Activated CD4-positive, alpha-beta T cell treated with anti-CD3 and anti-CD28 coated beads for 36 hours (primary cell): Measurements from ENCODE around the gene SFXN3. TPM values are rescaled to one million over a fixed set of nuclear protein-coding genes. Genes with fewer than 3 reads are reported as not detected.

Source experiments
- ATAC-seq: fragments of 200-7000 bp; cut with Tn5 transposase; one replicate; pipeline ENCODE4 v1.10.0; 2021; ENCODE audit warnings: mild to moderate bottlenecking, moderate library complexity
- CTCF ChIA-PET: fragments of 350-600 bp; sonication (Branson Sonifier 250); formaldehyde crosslinking; loops from one replicate; lab custom pipeline; 2021; ENCODE audit warnings: antibody characterized with exemption; lab: Charles Lee
- POLR2A ChIA-PET: fragments of 350-600 bp; sonication (Branson Sonifier 250); formaldehyde crosslinking; loops from one replicate; lab custom pipeline; 2021; ENCODE audit warnings: antibody characterized with exemption, inconsistent platforms; lab: Charles Lee
- DNase-seq: peaks from one replicate; pipeline ENCODE4 v3.0.0-alpha.2; 2020
- H3K27ac Mint-ChIP-seq: one replicate; pipeline ENCODE4 v1.8.0; 2021; ENCODE audit warnings: mixed read lengths
- H3K27me3 Mint-ChIP-seq: one replicate; pipeline ENCODE4 v1.8.0; 2021; ENCODE audit warnings: mixed read lengths
- H3K36me3 Mint-ChIP-seq: one replicate; pipeline ENCODE4 v1.8.0; 2021; ENCODE audit warnings: low read depth, mixed read lengths
- H3K4me1 Mint-ChIP-seq: one replicate; pipeline ENCODE4 v1.8.0; 2021; ENCODE audit warnings: mixed read lengths
- H3K4me3 Mint-ChIP-seq: one replicate; pipeline ENCODE4 v1.8.0; 2021; ENCODE audit warnings: mild to moderate bottlenecking, moderate library complexity, mixed read lengths
- H3K9me3 Mint-ChIP-seq: one replicate; pipeline ENCODE4 v1.8.0; 2021; ENCODE audit warnings: low read depth, mixed read lengths
- intact Hi-C, 2 experiments: fragments of 100-400 bp; cut with DNase I in 1 of 2; cut with micrococcal nuclease in 1 of 2; formaldehyde crosslinking; loops; one replicate each; pipeline versions ENCODE4 v1.14.2 to v1.15.1; 2022 to 2024; cut with DNase I, micrococcal nuclease
- total RNA-seq, 2 experiments: library from RNA; stranded (reverse); gene quantifications; one replicate each; pipeline ENCODE4 v1.2.3, GENCODE V29; 2021

Gene SFXN3
- total RNA-seq, 2 experiments from 2014 or later: 30.0 to 37.7 TPM

DNA sequence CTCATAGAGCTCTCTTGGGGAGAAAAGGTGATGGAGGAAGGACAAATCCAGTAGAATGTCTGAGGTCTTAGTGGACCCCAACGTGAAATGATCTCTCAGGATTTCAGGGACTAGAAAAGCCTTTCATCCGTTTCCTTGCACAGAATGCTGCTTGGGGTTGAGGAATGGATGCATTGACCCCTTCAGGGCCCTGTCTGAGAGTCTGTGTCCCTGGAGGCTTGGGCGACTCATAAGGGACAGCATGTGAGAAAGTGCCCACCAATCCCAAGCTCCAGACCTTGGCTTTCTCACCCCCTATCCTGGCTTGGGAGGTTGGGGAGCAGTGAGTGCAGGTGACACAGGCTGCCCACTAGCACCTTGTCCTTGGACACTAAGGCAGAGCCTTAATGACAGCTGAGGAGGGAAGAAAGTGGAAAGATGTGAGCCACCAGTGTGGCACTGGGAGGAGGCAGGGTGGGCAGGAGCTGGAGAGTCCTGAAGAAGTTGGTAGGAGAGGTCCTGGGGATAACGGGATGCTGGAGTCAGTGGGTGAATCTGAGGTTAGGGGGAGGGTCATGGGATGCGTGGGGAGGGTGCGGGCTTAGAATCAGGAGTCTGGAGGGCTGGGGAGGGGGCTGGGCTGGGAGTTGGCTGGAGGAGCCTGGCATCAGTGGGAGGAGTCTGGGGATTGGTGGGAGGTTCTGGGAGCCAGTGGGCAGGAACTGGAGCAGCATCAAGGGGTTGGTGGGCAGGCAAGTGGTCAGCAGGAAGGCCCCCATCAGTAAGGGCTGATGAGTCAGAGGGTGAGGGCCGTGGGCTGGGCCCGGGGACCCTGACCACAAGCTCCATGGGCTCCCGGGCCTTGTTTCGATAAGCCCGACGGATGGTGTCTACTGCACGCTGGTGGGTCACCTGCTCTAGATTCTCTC is 22.9 kb upstream of the SFXN3 start:
- H3K4me3 Mint-ChIP-seq: no peak overlapping the region
- intact Hi-C loops: no loop called here
- ChIA-PET CTCF (interaction anchor here (0.6 to 2.2 kb wide), 5 partner anchors 10 to 162 kb away, joined by 3 to 10 read pairs (median 3); no protein-coding TSS in a partner anchor), POLR2A (no interaction called here)
- peaks cover 7% of the 10 kb centered on the region for H3K4me1 Mint-ChIP-seq
- H3K27me3 Mint-ChIP-seq: peaks cover under 1% of the 10 kb centered on the region
- no peaks in the 10 kb centered on the region for H3K36me3 Mint-ChIP-seq
- DNase-seq (no peak), ATAC-seq (no peak)
- H3K27ac Mint-ChIP-seq: no peak overlapping the region
- no peaks in the 10 kb centered on the region for H3K9me3 Mint-ChIP-seq

DNA sequence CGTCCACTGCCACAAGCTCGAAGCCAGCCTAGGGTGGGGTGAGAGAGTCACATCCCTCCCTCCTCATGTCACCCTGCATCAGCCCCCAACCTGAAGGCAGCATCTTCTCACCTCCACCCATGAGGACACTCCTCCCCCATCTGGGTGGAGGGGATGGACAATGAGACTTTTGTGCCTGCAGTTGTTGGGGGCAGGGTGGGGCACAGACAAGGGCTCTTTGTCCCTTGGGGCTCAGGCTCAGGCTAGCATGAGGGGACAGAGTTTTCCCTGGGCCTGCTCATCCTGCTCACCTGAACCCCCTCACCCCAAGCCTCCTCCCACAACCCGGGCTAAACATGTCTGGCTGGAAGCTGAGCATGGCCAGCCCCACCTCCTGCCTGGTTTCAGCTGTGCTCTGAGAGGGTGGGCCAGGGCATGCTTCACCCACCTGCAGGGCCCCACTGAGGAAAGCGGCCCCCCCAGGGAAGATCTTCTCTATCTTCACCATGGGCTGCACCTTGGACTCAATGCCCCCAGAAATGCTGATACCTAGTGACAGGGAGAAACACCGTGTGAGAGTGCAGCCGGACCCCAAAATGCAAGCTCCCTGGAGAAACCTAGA is 22.1 kb upstream of the SFXN3 start:
- H3K27me3 Mint-ChIP-seq: peaks cover 5% of the 10 kb centered on the region
- no peak overlapping the region for H3K4me3 Mint-ChIP-seq
- intact Hi-C loops: no loop called here
- H3K4me1 Mint-ChIP-seq: peaks cover 10% of the 10 kb centered on the region
- DNase-seq (no peak), ATAC-seq (no peak)
- ChIA-PET POLR2A (no interaction called here), CTCF (interaction anchor here (0.6 to 2.2 kb wide), 3 partner anchors 11 to 727 kb away, joined by 3 to 7 read pairs (median 4); no protein-coding TSS in a partner anchor)
- no peaks in the 10 kb centered on the region for H3K36me3 Mint-ChIP-seq
- no peak overlapping the region for H3K27ac Mint-ChIP-seq
- no peaks in the 10 kb centered on the region for H3K9me3 Mint-ChIP-seq

DNA sequence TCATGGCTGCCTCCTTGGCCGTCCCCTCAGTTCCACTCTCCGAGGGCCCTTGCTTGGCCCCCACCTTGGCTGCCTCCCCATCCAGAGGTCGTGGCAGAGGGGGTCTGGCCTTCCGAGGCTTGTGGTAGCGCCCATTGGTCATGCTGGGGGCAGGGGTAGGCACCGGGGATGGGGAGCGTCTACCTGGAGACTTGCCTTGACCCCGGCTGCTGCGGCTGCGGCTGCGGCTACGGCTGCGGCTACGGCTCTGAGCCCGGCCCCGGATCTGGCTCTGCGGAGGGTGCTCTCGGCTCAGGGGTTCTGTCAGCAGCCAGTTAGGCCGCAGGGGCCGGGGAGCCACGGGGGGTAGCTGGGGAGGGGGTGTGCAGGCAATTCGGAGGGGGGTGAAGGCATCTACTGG is 20.7 kb upstream of the SFXN3 start:
- intact Hi-C loops: loop anchor here in 1 of 2 experiments (5.0 to 10.0 kb wide), 2 partner anchors 54 to 448 kb away; partner anchors contain the start of gene KAZALD1
- DNase-seq: no peak
- ATAC-seq: no peak
- ChIA-PET CTCF (interaction anchor here (0.6 to 1.7 kb wide), 3 partner anchors 11 to 827 kb away, joined by 3 to 6 read pairs (median 4); partner anchors contain the start of gene LZTS2), POLR2A (no interaction called here)
- H3K9me3 Mint-ChIP-seq: no peaks in the 10 kb centered on the region
- H3K36me3 Mint-ChIP-seq: no peaks in the 10 kb centered on the region
- H3K27me3 Mint-ChIP-seq: peaks cover 9% of the 10 kb centered on the region
- no peak overlapping the region for H3K4me3 Mint-ChIP-seq
- H3K4me1 Mint-ChIP-seq: peaks cover 21% of the 10 kb centered on the region
- no peak overlapping the region for H3K27ac Mint-ChIP-seq

DNA sequence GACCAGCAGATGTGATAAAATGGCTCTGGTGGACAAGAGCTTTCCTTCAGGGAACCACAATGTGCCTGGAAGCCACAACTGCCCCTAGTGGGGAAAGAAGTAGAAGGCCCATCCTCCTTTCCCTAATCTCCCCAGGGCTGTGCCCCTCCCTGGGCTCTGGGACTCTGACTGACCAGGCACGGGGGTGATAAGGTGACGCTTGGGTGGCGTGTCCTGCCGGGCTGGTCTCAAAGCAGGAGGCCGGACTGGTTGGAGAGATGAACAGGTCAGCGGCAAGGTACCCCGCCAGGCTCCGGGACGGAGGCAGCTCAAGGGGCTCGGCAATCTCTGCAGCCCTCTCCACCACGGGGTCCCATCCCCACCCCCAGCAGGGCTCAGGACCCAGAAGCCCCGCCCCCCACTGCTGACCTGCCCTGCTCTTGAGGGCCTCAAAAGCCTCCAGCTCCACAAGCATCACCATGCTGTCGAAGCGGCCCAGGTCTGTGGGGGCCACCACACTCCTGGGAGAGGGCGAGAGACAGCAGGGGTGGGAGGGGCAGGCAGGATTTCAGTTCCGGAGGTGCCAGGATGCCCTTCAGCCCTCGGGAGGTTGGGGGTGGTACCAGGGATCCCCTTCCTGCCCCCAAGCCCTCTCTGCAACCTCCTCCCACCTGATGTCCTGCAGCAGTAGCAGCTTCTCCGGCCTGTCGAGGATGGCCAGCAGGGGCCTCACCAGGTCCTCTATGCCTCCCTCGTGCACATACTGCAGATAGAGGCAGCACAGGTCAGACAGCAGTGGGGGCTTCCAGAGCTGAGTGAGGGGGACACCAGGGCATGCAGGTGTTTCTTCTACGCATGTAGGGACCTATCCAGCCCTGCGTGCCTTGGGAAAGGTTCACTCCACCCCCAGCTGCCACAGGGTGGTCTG is 19.3 kb upstream of the SFXN3 start:
- ChIA-PET POLR2A (no interaction called here), CTCF (interaction anchor here (0.8 to 1.7 kb wide), 2 partner anchors 12 to 14 kb away, joined by 5 to 6 read pairs; partner anchors contain the start of gene LZTS2)
- Mint-ChIP-seq H3K4me3 (no peak overlapping the region), H3K9me3 (no peaks in the 10 kb centered on the region), H3K4me1 (peaks cover 22% of the 10 kb centered on the region), H3K27me3 (peaks cover 17% of the 10 kb centered on the region), H3K36me3 (no peaks in the 10 kb centered on the region), H3K27ac (no peak overlapping the region)
- ATAC-seq: no peak
- DNase-seq: no peak
- intact Hi-C loops: loop anchor here in 1 of 2 experiments (2.0 to 10.0 kb wide), 3 partner anchors 19 to 449 kb away; partner anchors contain the start of genes KAZALD1, PDZD7 and SFXN3

DNA sequence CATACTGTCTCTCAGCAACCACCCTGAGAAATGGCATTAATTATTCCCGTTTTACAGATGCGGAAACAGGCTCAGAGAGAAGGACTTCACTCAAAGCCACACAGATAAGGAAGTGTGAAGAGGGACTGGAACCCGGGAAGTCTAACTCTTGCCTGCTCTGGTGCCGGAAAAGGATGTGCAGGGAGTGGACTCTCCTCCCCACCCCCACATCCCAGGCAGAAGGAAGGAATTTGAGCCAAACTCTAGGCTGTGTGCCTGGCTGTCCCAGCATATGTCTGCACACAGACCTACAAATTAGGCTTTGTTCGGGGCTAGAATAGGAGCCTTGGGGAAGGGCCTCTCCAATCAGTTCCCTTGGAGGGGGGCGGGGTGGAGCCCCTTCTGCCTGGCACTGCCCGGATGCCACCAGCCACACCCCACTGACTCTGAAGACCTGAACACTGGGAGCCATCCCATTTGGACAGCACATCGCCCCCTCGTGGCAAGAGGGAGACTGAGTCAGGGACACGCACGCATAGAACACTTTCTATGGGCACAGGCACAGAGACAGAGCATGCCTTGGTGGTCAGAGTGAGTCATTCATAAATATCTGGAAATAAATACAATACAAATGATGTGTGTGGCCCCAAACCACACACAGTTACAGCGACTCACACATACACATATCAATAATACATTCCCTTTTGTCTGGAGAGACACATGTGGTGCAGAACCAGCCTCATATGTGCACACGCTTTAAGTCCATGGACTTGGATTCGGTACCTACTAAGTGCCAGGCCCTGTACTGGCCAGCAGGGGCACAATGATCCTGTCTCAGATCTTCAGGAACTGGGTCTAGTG is 18.3 kb upstream of the SFXN3 start:
- no peaks in the 10 kb centered on the region for H3K36me3 Mint-ChIP-seq
- H3K4me1 Mint-ChIP-seq: peaks cover 22% of the 10 kb centered on the region
- CTCF ChIA-PET: interaction anchor here (0.8 kb wide), 1 partner anchor 15 kb away, joined by 5 read pairs; no protein-coding TSS in a partner anchor
- no peaks in the 10 kb centered on the region for H3K9me3 Mint-ChIP-seq
- H3K27me3 Mint-ChIP-seq: peaks cover 25% of the 10 kb centered on the region
- DNase-seq (peak; percentile 90), ATAC-seq (peak; percentile 85)
- intact Hi-C loops: loop anchor here (1.0 to 10.0 kb wide), 5 partner anchors 18 to 450 kb away; partner anchors contain the start of genes PDZD7 (in 2 of the 2), SFXN3 (in 2 of the 2), KAZALD1 (in 1 of the 2) and SEMA4G (in 1 of the 2)
- POLR2A ChIA-PET: no interaction called here
- no peak overlapping the region for H3K27ac Mint-ChIP-seq
- H3K4me3 Mint-ChIP-seq: no peak overlapping the region

DNA sequence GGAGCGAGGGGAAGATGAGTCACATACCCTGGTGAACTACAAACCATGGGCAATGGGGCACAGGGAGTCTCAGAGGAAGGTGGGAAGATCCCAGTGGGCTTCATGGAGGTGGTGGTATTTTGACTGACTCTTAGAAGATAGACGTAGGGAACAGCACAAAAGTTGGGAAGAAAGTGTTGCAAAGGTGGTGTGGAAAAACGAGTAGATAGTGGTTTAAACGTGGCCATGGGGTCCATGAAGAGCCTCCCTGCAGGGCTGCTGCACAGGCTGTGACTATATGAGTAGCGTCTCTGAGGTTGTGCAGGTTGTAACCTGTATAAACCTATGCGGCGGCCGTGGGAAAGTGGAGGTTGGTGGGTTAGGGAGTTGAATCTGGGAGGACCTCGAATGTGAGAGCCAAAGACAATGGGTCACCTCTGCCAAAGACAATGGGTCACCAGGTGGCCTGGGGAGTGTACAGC is 17.6 kb upstream of the SFXN3 start:
- ATAC-seq: no peak
- Mint-ChIP-seq H3K36me3 (no peaks in the 10 kb centered on the region), H3K4me3 (no peak overlapping the region), H3K4me1 (peaks cover 22% of the 10 kb centered on the region), H3K27ac (no peak overlapping the region), H3K9me3 (no peaks in the 10 kb centered on the region), H3K27me3 (peaks cover 28% of the 10 kb centered on the region)
- intact Hi-C loops: loop anchor here (1.0 to 10.0 kb wide), 5 partner anchors 17 to 451 kb away; partner anchors contain the start of genes PDZD7 (in 2 of the 2), SFXN3 (in 2 of the 2), KAZALD1 (in 1 of the 2) and SEMA4G (in 1 of the 2)
- POLR2A ChIA-PET: no interaction called here
- DNase-seq: no peak
- CTCF ChIA-PET: interaction anchor here (0.6 to 7.2 kb wide), 7 partner anchors 11 to 137 kb away, joined by 3 to 73 read pairs (median 17); partner anchors contain the start of genes KAZALD1, LZTS2, PDZD7 and SFXN3

DNA sequence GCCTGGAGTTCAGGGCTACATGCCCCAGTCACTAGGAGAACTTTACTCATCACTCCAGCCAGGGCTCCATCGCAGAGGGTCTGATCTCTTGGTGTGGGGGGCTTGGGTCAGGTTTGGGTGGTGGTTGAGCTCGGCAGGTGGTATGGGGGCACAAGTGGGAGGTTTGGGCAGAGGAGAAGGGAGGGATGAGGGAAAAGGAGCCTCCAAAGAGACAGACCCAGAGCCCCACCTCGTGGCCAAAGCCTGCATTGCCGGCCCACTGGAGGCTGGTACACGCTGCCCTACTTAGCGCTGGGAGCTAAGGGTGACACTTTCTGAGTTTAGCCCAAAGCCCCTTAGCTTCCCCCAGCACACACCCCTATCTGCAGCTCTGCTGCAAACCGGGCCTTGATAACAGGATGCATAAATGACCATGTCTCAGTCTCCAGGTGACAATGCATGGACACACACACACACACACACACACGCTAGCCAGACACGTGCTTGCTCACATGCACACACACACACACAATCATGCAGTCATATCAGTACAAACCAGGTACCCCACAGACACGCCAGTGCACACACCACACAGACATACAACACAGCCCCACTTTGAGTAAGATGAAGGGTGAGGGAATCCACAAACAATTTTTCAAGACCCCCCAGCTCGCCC is 16.7 kb upstream of the SFXN3 start:
- peak; percentile 49 for ATAC-seq
- H3K27me3 Mint-ChIP-seq: peaks cover 31% of the 10 kb centered on the region
- intact Hi-C loops: loop anchor here (1.0 to 10.0 kb wide), 4 partner anchors 15 to 452 kb away; partner anchors contain the start of genes LZTS2 (in 2 of the 2) and KAZALD1 (in 1 of the 2)
- no peak overlapping the region for H3K4me3 Mint-ChIP-seq
- ChIA-PET CTCF (interaction anchor here (0.5 to 7.2 kb wide), 28 partner anchors 10 to 451 kb away, joined by 3 to 73 read pairs (median 5); partner anchors contain the start of genes KAZALD1, LZTS2, PDZD7 and SFXN3), POLR2A (no interaction called here)
- peaks cover 22% of the 10 kb centered on the region for H3K4me1 Mint-ChIP-seq
- H3K9me3 Mint-ChIP-seq: no peaks in the 10 kb centered on the region
- DNase-seq: peak; percentile 88
- H3K27ac Mint-ChIP-seq: peak overlapping the region; percentile 25
- H3K36me3 Mint-ChIP-seq: no peaks in the 10 kb centered on the region

DNA sequence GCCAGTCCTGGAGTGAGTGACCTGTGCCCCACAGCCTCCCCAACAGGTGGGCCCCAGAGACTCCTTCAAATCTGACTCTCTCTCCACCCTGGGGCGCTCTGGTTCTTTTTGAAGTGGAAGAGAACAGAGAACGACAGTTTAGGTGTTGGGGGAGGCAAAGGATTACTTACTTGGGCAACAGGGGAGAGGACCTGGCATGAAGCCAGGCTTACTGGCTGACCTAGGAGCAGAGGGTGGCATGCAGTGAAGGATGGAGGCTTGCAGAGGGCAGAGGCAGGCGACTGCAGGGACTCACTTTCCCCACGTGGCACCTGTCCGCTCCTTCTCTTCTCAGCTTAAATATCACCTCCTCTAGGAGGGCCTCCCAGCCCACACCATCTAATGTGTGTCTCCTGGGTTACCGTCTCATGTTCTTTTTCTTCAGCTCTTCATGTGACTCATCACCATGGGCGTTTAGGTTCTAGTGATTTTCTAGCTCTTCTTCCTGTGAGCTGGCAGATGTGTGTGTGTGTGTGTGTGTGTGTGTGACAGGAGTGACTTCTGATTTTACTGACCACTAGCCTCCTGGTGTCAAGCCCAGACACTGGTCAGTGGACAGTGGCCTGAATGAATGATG is 16.0 kb upstream of the SFXN3 start:
- ATAC-seq: no peak
- Mint-ChIP-seq H3K4me3 (no peak overlapping the region), H3K9me3 (no peaks in the 10 kb centered on the region), H3K36me3 (no peaks in the 10 kb centered on the region), H3K27me3 (peaks cover 34% of the 10 kb centered on the region), H3K27ac (no peak overlapping the region), H3K4me1 (peaks cover 22% of the 10 kb centered on the region)
- POLR2A ChIA-PET: no interaction called here
- DNase-seq: peak; percentile 48
- intact Hi-C loops: loop anchor here (1.0 to 10.0 kb wide), 4 partner anchors 16 to 453 kb away; partner anchors contain the start of genes LZTS2 (in 2 of the 2) and KAZALD1 (in 1 of the 2)
- CTCF ChIA-PET: interaction anchor here (0.5 to 7.2 kb wide), 30 partner anchors 10 to 452 kb away, joined by 3 to 73 read pairs (median 5); partner anchors contain the start of genes KAZALD1, LZTS2, PDZD7 and SFXN3

DNA sequence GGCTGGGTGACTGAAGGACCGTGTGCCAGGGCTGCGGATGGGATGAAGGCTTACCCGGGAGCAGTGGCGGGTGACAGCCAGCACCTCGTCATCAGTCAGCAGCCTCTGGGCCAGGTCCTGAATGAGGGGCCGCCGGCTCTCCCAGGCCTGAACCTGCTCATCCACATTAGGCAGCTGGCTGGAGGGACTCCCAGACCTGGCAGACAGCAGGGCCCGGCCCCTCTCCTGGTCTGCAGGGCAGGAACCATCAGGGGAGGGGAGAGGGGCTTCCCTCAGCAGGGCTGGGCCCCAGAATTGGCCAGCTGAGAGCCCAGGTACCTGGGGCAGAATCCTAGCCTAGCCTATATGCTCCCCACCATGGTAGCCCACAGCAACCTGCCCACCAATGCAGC is 15.5 kb upstream of the SFXN3 start:
- ATAC-seq (no peak), DNase-seq (no peak)
- ChIA-PET POLR2A (no interaction called here), CTCF (interaction anchor here (0.6 to 7.2 kb wide), 16 partner anchors 11 to 321 kb away, joined by 3 to 73 read pairs (median 9); partner anchors contain the start of genes KAZALD1, LZTS2, PDZD7 and SFXN3)
- Mint-ChIP-seq H3K4me1 (peaks cover 22% of the 10 kb centered on the region), H3K4me3 (no peak overlapping the region), H3K9me3 (no peaks in the 10 kb centered on the region), H3K36me3 (no peaks in the 10 kb centered on the region), H3K27me3 (peaks cover 34% of the 10 kb centered on the region), H3K27ac (no peak overlapping the region)
- intact Hi-C loops: loop anchor here in 1 of 2 experiments (10.0 kb wide), 1 partner anchor 49 kb away; the partner anchor contains the start of gene KAZALD1
